Colonic mucosa (tissue), 4 donors: ENCODE measurements around the gene ELAVL3. TPM values are rescaled to one million over a fixed set of nuclear protein-coding genes. Genes with fewer than 3 reads are reported as not detected.

Source experiments
- DNase-seq: peaks from one replicate; pipeline ENCODE4 v3.0.0-alpha.2; 2020
- H3K27ac ChIP-seq: fragments of 200-600 bp; one replicate; pipeline ENCODE4 v1.8.0; 2021
- H3K27me3 ChIP-seq: fragments of 200-600 bp; one replicate; pipeline ENCODE4 v1.8.0; 2021
- H3K36me3 ChIP-seq: fragments of 200-600 bp; one replicate; pipeline ENCODE4 v1.8.0; 2021
- H3K4me1 ChIP-seq: fragments of 200-600 bp; one replicate; pipeline ENCODE4 v1.8.0; 2021; ENCODE audit warnings: mild to moderate bottlenecking
- H3K4me3 ChIP-seq: fragments of 200-600 bp; one replicate; pipeline ENCODE4 v1.8.0; 2021
- H3K9ac ChIP-seq, 2 donors: one replicate each; pipeline ENCODE4 v1.7.0; 2013; ENCODE audit warnings: control low read depth in 2 of 2, low read depth in 2 of 2, low read length in 2 of 2
- H3K9me3 ChIP-seq: fragments of 200-600 bp; one replicate; pipeline ENCODE4 v1.8.0; 2021
- CTCF ChIP-seq: fragments of 200-600 bp; IDR thresholded peaks from one replicate; pipeline ENCODE4 v1.8.0; 2022; ENCODE audit warnings: antibody characterized with exemption, mild to moderate bottlenecking
- intact Hi-C: fragments of 100-400 bp; cut with DNase I; formaldehyde crosslinking; loops from one replicate; pipeline ENCODE4 v1.14.1; 2022
- total RNA-seq, 2 donors: library from RNA; stranded (reverse); fragmentation: NEBNext Ultra II Directional in 1 of 2; extraction: Animal tissue kit (Norgen Biotek cat#: 25700) in 1 of 2; gene quantifications; one replicate each; pipeline ENCODE4 v1.2.1, GENCODE V29; 2021
- donor health status: healthy.
- donor health status: DM: no; HTN: no; CAD: no.
- donor health status: DM: no; HTN: no; CAD: no.

Gene ELAVL3
- total RNA-seq, 2 donors from 2014 or later, result 0.25 to 0.50 TPM

GRCh38 chr19:11510444-11510843 lies 29.6 kb upstream of the ELAVL3 start:
- Histone ChIP-seq H3K27ac (no peak overlapping the region), H3K9me3 (no peaks in the 10 kb centered on the region), H3K4me1 (no peaks in the 10 kb centered on the region), H3K4me3 (no peak overlapping the region), H3K9ac (no peak overlapping the region), H3K27me3 (no peaks in the 10 kb centered on the region), H3K36me3 (no peaks in the 10 kb centered on the region)
- no peak for TF ChIP-seq CTCF
- intact Hi-C loops, result no loop called here
- no peak for DNase-seq

GRCh38 chr19:11507370-11508078 lies 26.7 kb upstream of the ELAVL3 start:
- no peaks in the 10 kb centered on the region for H3K4me1 ChIP-seq
- no peaks in the 10 kb centered on the region for H3K36me3 ChIP-seq
- no peak for DNase-seq
- no peak overlapping the region for H3K27ac ChIP-seq
- no peaks in the 10 kb centered on the region for H3K27me3 ChIP-seq
- no peaks in the 10 kb centered on the region for H3K9me3 ChIP-seq
- no peak overlapping the region for H3K4me3 ChIP-seq
- no peak for TF ChIP-seq CTCF
- H3K9ac ChIP-seq, result no peak overlapping the region
- intact Hi-C loops, result no loop called here

GRCh38 chr19:11506967-11507366 lies 26.1 kb upstream of the ELAVL3 start:
- Histone ChIP-seq H3K9me3 (no peaks in the 10 kb centered on the region), H3K36me3 (no peaks in the 10 kb centered on the region), H3K4me3 (no peak overlapping the region), H3K4me1 (no peaks in the 10 kb centered on the region), H3K27ac (no peak overlapping the region), H3K27me3 (no peaks in the 10 kb centered on the region), H3K9ac (no peak overlapping the region)
- TF ChIP-seq CTCF, result no peak
- intact Hi-C loops, result no loop called here
- DNase-seq, result no peak

- intact Hi-C loops, result no loop called here
- TF ChIP-seq CTCF, result no peak
- H3K4me1 ChIP-seq, result no peaks in the 10 kb centered on the region
- H3K9ac ChIP-seq, result peak overlapping the region; percentile 59 to 73
- peak overlapping the region; percentile 94 for H3K27ac ChIP-seq
- no peaks in the 10 kb centered on the region for H3K36me3 ChIP-seq
- no peak for DNase-seq
- peak overlapping the region; percentile 98 for H3K4me3 ChIP-seq
- H3K27me3 ChIP-seq, result no peaks in the 10 kb centered on the region
- no peaks in the 10 kb centered on the region for H3K9me3 ChIP-seq
Measured at GRCh38 chr19:11506101-11506555, 25.3 kb upstream of the ELAVL3 start.

GRCh38 chr19:11505504-11506100 lies 24.8 kb upstream of the ELAVL3 start, which contains the start of gene ZNF653:
Gene ZNF653, minus strand, starts transcription at chr19:11505839. Its CDS starts 53 bp downstream, at chr19:11505786.
- Histone ChIP-seq H3K4me3 (peak within 1 kb of the TSS; percentile 98), H3K4me1 (no peaks in the 10 kb centered on the region), H3K9ac (peak within 1 kb of the TSS; percentile 63 to 73), H3K9me3 (no peaks in the 10 kb centered on the region), H3K36me3 (no peaks in the 10 kb centered on the region), H3K27me3 (no peaks in the 10 kb centered on the region), H3K27ac (peak within 1 kb of the TSS; percentile 94)
- intact Hi-C loops, result no loop called here
- peak; percentile 94 for DNase-seq
- no peak for TF ChIP-seq CTCF
